Adrenal gland (tissue), 12 donors: ENCODE data around the gene AFF1. TPM values are rescaled to one million over a fixed set of nuclear protein-coding genes. Genes with fewer than 3 reads are reported as not detected.

ENCODE experiments used
- DNase-seq, 7 donors: peaks; one replicate each; pipeline ENCODE4 v3.0.0-alpha.2; 2019 to 2020
- H3K27ac ChIP-seq, 5 donors: fragments of 200-600 bp; sonication (generic) in 4 of 5; 1 replicate in 3 of 5; 2 replicates in 2 of 5; pipeline versions ENCODE4 v1.5.1 to v1.8.0; 2016 to 2020; ENCODE audit warnings: mild to moderate bottlenecking in 1 of 5
- H3K27me3 ChIP-seq: fragments of 200-600 bp; 2 replicates; pipeline ENCODE4 v1.8.0; 2021
- H3K36me3 ChIP-seq, 2 donors: fragments of 200-600 bp; replicated peaks in 1 of 2; 1 replicate in 1 of 2; 2 replicates in 1 of 2; pipeline versions ENCODE4 v1.5.1 to v1.8.0; 2018 to 2022
- H3K4me1 ChIP-seq, 2 donors: fragments of 200-600 bp; replicated peaks in 1 of 2; 1 replicate in 1 of 2; 2 replicates in 1 of 2; pipeline versions ENCODE4 v1.5.1 to v1.8.0; 2018 to 2021
- H3K4me3 ChIP-seq, 4 donors: fragments of 200-600 bp; sonication (generic) in 3 of 4; one replicate each; pipeline ENCODE4 v1.5.1; 2016 to 2018
- H3K9me3 ChIP-seq, 3 donors: fragments of 200-600 bp; sonication (generic) in 1 of 3; replicated peaks in 1 of 3; 1 replicate in 2 of 3; 2 replicates in 1 of 3; pipeline versions ENCODE4 v1.5.1 to v1.8.0; 2016 to 2021
- CTCF ChIP-seq, 6 experiments: fragments of 450-650 bp in 4 of 6; fragments of 200-600 bp in 2 of 6; sonication (generic) in 1 of 6; IDR thresholded peaks; 1 replicate in 5 of 6; 2 replicates in 1 of 6; pipeline versions ENCODE4 v1.5.1 to v1.8.0; 2016 to 2021; ENCODE audit warnings: antibody characterized with exemption in 6 of 6, mild to moderate bottlenecking in 2 of 6, moderate library complexity in 1 of 6
- POLR2A ChIP-seq, 2 donors: fragments of 450-650 bp; IDR thresholded peaks; one replicate each; pipeline ENCODE4 v1.6.1; 2017; ENCODE audit warnings: antibody characterized with exemption in 2 of 2, mild to moderate bottlenecking in 2 of 2, moderate library complexity in 1 of 2
- WGBS, 4 donors: extraction: QIAGEN DNeasy Blood & Tissue Kit in 2 of 4; methylation state at CpG; one replicate each; pipeline versions ENCODE4 v1.1.5 to v1.1.7; 2013 to 2017; 5-methylcytosine and 5-hydroxymethylcytosine counted together
- intact Hi-C, 2 donors: fragments of 100-400 bp; cut with DNase I; formaldehyde crosslinking; loops; one replicate each; pipeline versions ENCODE4 v1.14.1 to v1.15.0; 2022 to 2023
- polyA plus RNA-seq, 3 donors: library from polyadenylated mRNA; stranded (reverse); fragments of 200-250 nt in 2 of 3; fragments of 350-450 nt in 1 of 3; fragmentation: Illumina TruSeq in 1 of 3; extraction: RNeasy Lipid Tissue Mini Kit (QIAGEN cat#74804) in 1 of 3; gene quantifications; one replicate each; pipeline ENCODE4 v1.2.3, GENCODE V29; 2013 to 2014
- total RNA-seq, 9 donors: library from RNA; depleted of rRNA in 4 of 9; stranded (reverse); fragments of >200 nt in 4 of 9; fragments of 120-200 nt in 1 of 9; fragmentation: NEBNext Ultra II Directional in 1 of 9; extraction: Animal tissue kit (Norgen Biotek cat#: 25700) in 1 of 9; gene quantifications; one replicate each; pipeline versions ENCODE4 v1.1.0 to v1.2.4, GENCODE V29; 2013 to 2023
- donor health status: healthy with polysubstance abuse.
- donor health status: Bipolar disorder and iron deficiency.
- donor health status: DM: yes; HTN: yes; CAD: no.
- donor health status: DM: no; HTN: no; CAD: no.
- donor health status: DM: no; HTN: no; CAD: no.
- donor health status: DM: yes; HTN: yes; CAD: no.

AFF1 gene
- total and polyA plus RNA-seq, 12 donors, result 9.9 to 109 (median 52.3) TPM

DNA sequence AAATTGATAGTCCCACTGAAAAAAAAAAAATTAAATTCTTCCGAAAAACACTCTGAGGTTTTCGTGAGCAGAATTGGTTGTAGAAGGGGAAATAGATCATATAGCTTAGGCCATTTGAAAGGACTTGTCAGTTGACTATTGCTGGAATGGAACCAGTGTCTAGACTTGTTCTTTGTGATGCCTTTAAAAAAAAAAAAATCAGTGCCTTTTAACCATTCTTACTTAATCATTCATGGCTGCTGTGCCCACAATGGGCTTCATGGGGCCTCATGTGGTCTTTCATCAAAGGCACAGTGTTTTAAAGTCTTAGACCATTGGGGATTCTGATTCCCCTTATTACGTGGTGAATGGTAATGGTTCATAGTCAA lies 139.3 kb downstream of the AFF1 start:
- intact Hi-C loops, result no loop called here
- Histone ChIP-seq H3K36me3 (no peaks in the 10 kb centered on the region), H3K27ac (peak overlapping the region in 4 of 5 donors; percentile 18 to 60 (median 51)), H3K9me3 (no peaks in the 10 kb centered on the region), H3K4me3 (no peak overlapping the region), H3K27me3 (no peaks in the 10 kb centered on the region), H3K4me1 (peaks cover 29 to 76% of the 10 kb centered on the region in 2 donors)
- 33 to 61% (median 38%) methylated on average over 3 of the region's 3 CpGs for whole genome bisulfite sequencing, 4 donors
- no peak for DNase-seq
- TF ChIP-seq POLR2A (IDR thresholded peaks at IDR 0.05) (no peak), CTCF (IDR thresholded peaks at IDR 0.05) (no peak)

GRCh38 chr4:87075876-87076275 lies 141.1 kb downstream of the AFF1 start:
- no peaks in the 10 kb centered on the region for H3K9me3 ChIP-seq
- H3K27me3 ChIP-seq, result no peaks in the 10 kb centered on the region
- WGBS, 4 donors, result 48 to 63% (median 53%) methylated on average over 2 of the region's 2 CpGs
- H3K27ac ChIP-seq, result no peak overlapping the region
- DNase-seq, result no peak
- H3K4me3 ChIP-seq, result no peak overlapping the region
- peaks cover 41 to 92% of the 10 kb centered on the region in 2 donors for H3K4me1 ChIP-seq
- TF ChIP-seq CTCF (IDR thresholded peaks at IDR 0.05), result no peak
- intact Hi-C loops, result loop anchor here in 1 of 2 donors (5.0 kb wide), 1 partner anchor 69 kb away; no protein-coding TSS in a partner anchor
- H3K36me3 ChIP-seq, result no peaks in the 10 kb centered on the region

GRCh38 chr4:87076690-87077358 lies 142.0 kb downstream of the AFF1 start:
- no peaks in the 10 kb centered on the region for H3K27me3 ChIP-seq
- intact Hi-C loops, result loop anchor here in 1 of 2 donors (5.0 kb wide), 1 partner anchor 70 kb away; no protein-coding TSS in a partner anchor
- peaks cover 42 to 89% of the 10 kb centered on the region in 2 donors for H3K4me1 ChIP-seq
- TF ChIP-seq POLR2A (IDR thresholded peaks at IDR 0.05) (no peak), CTCF (IDR thresholded peaks at IDR 0.05) (no peak)
- no peaks in the 10 kb centered on the region for H3K9me3 ChIP-seq
- no peak for DNase-seq
- H3K27ac ChIP-seq, result peak overlapping the region in 1 of 5 donors; percentile 0
- no peaks in the 10 kb centered on the region for H3K36me3 ChIP-seq
- no peak overlapping the region for H3K4me3 ChIP-seq
- 85 to 90% (median 88%) methylated on average over 6 of the region's 6 CpGs for WGBS, 4 donors

DNA sequence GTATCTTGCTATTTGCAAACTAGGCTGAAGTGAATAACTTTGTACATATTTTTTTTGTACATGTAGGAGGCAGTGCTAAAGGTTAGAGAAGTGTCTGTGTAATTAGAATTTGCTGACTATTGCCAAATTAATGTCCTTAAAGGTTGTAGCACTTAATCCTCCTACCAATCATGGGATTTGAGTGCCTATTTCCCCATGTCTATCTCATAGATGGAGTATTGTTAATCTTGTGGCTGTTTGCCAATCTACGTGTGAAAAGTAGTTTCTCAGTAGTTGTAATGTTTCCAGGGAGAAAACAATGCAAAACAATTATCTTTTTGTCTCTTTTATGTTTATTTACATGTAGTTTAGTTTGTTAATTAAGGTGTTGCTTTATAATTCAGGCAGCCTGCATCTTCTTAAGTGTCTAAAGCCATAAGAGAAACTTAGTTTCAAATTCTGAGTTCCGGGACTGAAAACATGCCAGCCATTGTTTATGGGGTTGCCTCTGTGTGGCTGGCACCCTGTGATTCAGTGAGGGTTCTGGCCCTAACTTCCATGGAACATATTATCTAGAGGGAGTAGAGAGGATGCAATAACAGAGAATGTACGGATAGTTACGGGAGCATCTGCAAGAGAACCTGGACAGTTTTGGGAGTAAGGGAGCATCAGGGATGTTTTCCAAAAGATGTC lies 143.2 kb downstream of the AFF1 start:
- Histone ChIP-seq H3K36me3 (no peaks in the 10 kb centered on the region), H3K4me3 (no peak overlapping the region), H3K27me3 (no peaks in the 10 kb centered on the region), H3K9me3 (no peaks in the 10 kb centered on the region), H3K27ac (peak overlapping the region in 3 of 5 donors; percentile 62 to 77 (median 64)), H3K4me1 (peaks cover 35 to 83% of the 10 kb centered on the region in 2 donors)
- WGBS, 4 donors, result 71 to 75% (median 73%) methylated on average over 4 of the region's 4 CpGs
- intact Hi-C loops, result loop anchor here in 1 of 2 donors (5.0 kb wide), 1 partner anchor 71 kb away; no protein-coding TSS in a partner anchor
- TF ChIP-seq POLR2A (IDR thresholded peaks at IDR 0.05), result no peak
- TF ChIP-seq CTCF (IDR thresholded peaks at IDR 0.05), result no peak
- no peak for DNase-seq
